ENCODE data around the gene BPIFA2.
"Not testable (repeated sequence)": the region's sequence is repeated elsewhere in the genome, so short reads cannot be mapped to it uniquely, and the experiment has no call there.

Gene BPIFA2

DNA sequence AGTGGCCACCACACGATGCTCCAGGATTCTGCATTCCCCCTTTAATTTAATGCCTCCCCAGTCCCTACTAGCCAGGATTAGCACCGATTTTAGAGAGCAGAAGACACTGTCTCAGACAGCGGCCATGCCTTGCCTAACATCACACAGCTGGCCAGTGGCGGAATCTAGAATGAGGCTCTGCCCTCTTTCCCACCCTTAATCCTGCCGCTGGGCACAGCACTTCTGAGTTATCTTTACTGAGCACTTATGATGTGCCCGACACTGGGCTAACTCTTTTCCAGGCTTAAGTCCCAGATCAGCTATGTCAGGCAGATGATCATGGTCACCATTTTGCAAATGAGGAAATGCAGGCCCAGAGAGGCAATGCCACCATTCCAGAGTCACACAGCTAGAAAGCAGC lies 5.6 kb upstream of the BPIFA2 start:
- DNase-seq, result no peak

DNA sequence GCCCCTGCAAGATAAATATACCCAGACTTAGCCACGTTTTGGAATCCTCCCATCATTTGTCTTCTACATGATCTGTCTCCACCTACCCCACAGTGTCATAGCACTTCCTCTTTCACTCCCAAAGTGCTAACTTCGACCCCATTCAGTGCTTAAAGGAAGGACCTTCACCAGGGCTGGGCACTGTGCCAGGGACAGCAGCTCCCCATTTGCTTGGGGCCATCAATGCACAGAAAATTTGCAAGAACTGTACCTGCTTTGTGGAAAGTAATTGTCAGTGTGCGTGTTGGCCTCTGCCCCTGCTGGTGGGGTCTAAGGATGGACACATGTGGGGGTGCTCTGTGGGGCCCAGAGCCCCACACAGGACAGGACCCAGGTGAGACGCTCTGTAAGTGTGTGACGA lies 5.2 kb upstream of the BPIFA2 start:
- no peak for DNase-seq

DNA sequence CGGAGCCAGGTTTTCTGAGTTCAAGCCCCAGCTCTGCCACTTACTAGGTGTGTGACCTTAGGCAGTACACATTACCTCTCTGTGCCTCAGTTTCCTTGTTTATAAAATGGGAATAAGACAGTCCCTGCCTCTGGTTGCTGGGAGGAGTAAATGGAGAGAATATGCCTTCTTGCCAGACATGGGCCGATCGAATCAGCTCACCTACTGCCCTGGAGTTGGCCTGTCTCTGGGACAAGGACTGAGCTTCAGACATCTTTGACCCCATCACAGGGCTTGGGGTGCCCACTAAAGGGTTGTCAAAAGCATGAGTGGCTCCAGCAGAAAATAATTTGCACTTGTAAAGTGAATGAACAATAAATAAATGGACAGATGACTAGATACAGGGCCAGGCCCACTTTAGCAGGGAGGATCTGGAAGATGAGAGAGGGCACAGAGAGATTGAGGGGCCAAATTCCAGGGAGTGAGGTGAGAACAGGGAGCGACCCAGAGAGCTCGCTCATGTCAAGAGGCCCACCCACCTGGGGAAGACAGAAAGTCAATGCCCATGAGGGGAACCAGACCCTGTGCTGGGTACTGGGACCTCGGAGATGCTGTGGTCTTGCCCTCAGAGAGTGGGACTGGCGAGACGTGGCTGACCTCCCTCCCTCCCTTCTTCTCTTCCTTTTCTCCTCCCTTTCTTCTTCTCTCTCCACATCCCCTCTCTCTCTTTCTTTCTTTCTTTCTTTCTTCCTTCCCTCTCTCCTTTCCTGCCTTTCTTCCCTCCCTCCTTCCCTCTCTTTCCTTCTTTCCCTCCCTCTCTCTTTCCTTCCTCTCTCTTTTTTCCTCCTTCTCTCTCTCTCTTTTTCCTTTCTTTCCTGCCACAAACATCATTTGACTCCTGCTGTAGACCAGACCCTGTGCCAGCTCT lies 3.9 kb upstream of the BPIFA2 start:
- DNase-seq, result no peak

DNA sequence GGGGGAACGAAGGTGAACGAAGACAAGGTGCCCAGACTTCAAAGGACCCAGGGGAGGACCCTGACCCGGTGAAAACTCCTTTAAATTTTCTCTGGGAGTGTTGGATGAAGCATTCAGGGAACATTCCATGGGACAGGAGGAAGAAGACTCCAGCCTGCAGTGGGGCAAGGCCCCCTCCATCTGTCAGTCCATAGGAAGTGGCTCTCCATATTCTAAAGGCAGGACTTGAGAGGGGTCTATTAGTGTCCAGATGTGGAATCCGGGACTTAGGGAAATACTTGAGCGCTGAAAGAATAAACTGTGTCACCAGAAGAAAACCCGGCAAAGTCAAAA lies 3.2 kb upstream of the BPIFA2 start:
- DNase-seq, result no peak

DNA sequence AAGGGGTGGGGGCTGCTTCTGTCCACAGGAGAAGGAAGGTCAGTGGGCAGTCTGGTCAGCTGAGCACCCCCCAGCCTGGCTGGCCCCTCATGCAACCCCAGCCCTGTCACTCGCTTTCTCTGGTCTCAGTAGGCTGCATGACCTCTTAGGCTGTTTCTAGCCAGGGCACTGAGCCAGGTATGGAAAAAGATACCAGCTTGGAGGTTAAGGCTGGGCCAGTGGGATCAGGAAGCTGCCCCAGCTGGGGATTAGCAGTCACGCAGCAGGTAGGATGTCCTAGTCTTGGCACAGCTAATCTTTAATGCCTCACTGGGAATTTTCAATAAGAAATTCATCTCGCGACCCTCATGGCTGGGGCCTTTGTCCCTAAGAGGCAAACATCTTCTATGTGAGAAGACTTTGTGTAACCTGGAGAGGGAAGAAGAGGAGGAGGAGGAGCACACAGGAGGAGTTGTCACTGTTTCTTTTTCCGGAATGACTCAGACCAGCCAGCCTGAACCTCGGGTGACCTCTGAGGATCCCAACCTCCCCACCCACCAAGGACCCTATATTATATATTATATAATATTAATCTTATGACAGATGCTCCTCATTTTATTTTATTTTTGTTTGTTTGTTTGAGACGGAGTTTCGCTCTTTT lies 2.4 kb upstream of the BPIFA2 start:
- DNase-seq, result no peak

DNA sequence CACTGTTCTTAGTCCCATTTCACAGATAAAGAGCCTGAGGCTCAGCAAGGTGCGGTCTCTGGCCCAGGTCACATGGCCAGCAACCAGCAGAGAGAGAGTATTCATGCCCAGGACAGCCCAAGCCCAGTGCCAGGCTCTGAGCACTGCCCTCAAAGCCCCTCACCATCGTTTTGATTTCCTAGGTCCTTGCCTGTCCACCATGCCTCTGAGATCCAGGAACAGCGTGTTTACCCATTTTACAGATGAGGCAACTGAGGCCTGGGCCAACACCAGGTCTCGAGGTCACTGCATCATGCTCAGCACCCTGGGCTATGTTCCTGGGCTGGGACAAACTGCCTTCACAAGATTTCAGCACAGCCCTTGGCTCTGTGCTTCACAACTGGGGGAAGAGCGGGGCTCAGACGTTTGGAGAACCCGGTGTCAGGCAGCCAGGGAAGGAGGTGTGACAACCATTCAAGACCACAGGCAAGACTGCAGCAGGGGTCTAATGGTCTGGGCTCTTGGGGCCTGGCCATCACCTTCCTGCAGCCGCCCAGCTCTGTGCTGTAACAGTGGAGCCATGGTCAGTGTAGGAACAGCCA lies 1.3 kb upstream of the BPIFA2 start:
- no peak for DNase-seq

DNA sequence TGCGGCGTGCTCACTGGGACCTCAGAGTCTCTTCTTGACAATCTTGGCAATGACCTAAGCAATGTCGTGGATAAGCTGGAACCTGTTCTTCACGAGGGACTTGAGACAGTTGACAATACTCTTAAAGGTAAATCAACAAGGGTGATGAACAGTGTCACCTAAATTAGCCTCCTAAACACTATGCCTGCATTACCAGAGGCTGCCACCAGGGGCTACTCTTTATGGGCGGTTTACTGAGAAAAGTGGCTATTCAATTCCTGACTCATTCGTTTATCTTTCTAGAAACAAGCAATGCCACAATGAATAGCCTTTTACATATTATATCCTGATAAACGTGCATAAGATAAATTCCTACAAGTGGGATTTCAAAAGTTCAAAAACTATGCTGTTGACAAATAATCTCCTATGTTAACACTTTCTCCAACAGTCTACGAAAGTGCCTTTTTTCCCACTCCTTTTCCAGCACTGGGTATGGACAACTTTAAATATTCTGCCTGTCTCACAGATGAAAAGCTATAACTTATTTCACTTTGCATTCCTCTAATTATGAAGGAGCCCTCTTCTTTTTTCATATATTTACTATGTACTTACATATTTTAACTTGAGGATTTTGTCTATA lies 1.3 kb downstream of the BPIFA2 start:
- no peak for DNase-seq

DNA sequence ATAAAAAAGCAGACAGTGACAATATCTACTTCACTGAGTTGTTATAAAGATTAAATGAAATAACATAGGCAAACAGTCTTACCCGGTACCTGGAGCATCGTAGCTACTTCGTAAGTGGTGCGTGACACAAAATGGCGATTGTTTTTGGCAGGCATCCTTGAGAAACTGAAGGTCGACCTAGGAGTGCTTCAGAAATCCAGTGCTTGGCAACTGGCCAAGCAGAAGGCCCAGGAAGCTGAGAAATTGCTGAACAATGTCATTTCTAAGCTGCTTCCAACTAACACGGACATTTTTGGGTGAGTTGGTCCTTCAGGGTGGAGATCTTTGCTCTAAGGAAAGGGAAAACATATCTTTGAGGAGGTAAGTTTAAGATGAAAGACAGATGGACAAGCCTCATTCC lies 4.8 kb downstream of the BPIFA2 start:
- DNase-seq, result no peak

DNA sequence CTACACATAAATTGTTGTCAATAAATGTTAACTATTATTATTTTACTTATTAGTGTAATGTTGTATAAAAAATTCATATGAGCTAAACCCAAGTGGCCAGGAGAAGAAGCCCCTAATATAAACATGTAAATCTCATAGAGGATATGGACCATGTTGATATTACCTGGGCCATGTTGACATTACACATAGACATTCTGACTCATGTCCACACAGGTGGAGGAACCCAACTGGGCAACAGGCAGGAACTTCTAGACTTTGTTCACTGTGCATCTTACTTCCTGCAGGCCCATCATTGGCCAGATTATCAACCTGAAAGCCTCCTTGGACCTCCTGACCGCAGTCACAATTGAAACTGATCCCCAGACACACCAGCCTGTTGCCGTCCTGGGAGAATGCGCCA lies 7.2 kb downstream of the BPIFA2 start:
- DNase-seq, result no peak

DNA sequence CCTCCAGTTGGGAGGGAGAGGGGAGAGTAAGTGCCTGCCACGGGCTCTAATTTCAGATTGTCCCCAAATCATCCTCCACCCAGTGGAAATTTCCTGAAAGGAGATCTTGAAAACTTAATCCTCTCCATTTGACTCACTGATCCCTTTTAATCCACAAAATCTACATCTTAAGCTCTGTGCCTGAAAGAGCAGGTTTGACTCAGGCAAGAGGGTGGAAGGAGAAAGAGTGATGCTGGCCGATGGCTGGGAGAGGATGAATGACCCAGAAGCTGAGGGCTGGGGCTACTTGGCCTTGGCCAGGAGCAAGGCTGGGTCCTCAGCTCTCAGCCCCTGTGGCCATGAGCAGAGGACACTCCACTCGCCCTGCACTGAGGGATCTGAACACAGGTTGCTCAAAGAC lies 8.1 kb downstream of the BPIFA2 start:
- DNase-seq, result no peak

DNA sequence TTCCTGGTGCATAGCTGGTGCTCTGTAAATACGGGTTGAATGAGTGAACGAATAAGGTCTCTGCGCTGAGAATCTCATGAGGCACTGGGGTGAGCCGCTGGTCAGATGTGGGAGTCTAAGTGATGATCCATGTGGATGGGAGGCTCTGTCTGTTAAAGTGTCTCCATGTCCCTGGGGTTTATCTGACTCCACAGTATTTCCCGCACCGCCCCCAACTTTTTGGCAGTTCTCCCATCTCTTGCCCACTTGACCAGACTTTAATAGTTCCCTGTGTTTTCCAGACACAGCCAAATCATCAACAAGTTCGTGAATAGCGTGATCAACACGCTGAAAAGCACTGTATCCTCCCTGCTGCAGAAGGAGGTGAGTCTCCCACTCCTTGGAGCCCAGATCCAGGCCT lies 9.9 kb downstream of the BPIFA2 start:
- no peak for DNase-seq

DNA sequence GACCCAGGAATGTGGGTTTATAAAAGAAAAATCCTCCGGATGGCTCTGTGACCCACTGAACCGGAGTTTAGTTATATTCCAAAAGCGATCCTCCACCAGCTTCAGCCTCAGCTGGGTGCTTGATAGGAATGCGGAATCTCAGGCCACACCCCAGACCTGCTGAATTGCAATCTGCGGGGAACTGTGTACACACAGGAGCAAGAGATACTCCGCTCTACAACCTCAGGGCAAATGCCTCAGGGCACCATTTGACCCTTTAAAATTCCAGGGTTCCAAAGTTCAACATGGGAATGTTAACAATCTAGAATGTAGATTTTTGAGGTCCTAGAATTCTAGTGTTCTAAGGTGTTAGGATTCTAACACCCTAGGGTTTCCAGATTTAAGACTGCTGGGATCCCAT lies 10.8 kb downstream of the BPIFA2 start:
- DNase-seq, result no peak

DNA sequence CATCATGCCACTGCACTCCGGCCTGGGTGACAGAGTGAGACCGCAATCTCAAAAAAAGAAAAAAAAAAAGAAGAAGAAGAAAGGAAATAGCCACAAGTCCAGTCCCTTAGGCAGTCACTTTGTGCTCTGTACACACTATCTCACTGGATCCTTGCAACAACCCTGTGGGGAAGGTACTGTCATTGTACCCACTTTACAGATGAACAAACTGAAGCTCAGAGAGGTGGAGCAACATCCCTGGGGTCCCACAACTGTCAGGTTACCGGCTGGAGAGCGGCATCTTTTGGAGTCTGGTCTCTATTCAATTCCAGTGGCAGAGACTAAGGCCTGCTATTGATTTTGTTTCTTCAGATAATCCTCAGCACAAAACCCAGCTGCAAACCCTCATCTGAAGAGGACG lies 12.2 kb downstream of the BPIFA2 start:
- DNase-seq, result no peak

DNA sequence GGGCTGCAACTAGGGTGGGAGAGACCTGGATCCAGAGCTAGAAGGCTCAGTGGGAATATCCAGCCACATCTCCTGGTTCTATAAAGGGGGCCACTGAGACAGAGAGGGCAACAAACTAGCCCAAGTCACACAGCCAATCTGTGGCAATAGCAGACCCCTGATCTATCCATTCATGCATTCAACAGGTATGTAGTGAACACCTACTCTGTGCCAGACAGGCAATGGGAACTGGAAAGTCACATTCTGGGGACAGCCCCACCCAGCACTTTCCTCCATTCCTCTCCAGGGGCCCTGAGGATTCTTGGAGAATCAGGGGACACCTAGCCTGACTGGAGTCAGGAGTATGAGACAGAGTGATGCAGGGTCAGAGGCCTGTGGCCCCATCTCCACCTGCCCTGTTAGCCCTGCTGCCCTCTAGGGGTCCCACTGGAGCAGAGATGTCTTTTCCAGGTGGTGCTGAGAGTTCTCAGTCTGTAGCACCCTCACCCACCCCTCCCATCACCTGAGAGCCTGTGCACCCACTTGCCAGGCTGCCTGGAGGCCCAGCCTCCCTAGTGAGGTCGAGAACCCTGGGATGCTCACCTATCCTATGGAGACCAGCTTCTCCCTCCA lies 13.6 kb downstream of the BPIFA2 start:
- DNase-seq, result no peak

DNA sequence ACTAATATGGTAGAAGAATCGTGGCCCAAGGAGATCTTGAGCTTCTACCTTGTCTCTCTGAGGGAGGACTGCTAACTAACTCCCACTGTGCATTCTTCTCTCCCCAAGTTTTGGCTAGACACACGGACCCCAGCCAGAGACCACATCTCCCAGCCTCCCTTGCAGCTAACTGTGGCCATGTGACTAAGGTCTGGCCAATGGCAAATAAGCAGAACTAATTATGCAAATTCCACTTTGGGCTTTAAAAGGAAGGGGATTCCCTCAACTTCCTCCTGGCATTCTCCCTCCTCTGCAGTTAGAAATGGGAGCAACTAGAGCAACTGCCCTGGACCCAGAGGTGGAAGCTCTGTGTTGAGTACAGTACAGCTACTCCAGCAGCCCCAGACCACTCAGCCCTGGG lies 15.4 kb downstream of the BPIFA2 start:
- DNase-seq, result no peak

DNA sequence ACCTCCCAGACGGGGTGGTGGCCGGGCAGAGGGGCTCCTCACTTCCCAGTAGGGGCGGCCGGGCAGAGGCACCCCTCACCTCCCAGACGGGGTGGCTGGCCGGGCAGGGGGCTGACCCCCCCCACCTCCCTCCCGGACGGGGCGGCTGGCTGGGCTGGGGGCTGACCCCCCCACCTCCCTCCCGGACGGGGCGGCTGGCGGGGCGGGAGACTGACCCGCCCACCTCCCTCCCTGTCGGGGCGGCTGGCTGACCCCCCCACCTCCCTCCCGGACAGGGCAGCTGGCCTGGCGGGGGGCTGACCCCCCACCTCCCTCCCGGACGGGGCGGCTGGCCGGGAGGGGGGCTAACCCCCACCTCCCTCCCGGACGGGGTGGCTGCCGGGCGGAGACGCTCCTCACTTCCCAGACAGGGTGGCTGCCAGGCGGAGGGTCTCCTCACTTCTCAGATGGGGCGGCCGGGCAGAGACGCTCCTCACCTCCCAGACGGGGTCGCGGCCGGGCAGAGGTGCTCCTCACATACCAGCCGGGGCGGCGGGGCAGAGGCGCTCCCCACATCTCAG lies 17.2 kb downstream of the BPIFA2 start:
- not testable (repeated sequence) for DNase-seq

DNA sequence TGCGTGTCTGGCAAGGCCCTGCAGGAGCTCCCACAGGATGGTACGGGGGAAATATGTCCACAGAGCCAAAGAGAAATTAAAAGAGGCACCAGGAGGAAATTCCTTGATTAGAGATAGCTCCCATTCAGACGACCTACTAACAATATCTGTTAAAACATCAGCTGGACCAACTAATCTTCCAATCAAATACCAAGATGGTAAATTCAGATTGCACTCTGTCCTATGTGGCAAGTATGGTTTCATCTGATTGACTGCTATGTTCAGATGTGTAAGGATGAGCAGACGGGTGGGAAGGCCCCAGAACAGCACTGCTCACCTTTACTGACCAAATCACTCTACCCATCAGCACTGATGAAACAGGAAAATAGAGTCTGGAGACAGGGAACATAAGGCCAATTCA lies 19.5 kb downstream of the BPIFA2 start:
- DNase-seq, result no peak

DNA sequence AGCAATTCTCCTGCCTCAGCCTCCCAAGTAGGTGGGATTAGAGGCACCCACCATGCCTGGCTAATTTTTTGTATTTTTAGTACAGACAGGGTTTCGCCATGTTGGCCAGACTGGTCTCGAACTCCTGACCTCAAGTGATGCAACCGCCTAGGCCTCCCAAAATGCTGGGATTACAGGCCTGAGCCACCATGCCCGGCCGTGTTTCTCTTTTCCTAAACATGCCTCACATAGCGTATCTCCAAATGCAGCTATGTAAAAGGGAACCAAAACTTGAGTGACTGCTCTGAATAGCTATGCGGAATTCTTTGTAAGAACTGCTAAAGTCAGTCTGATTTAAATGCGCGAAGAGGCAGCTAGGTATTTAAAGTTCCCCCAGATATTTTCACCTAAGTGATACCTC lies 20.5 kb downstream of the BPIFA2 start:
- no peak for DNase-seq

DNA sequence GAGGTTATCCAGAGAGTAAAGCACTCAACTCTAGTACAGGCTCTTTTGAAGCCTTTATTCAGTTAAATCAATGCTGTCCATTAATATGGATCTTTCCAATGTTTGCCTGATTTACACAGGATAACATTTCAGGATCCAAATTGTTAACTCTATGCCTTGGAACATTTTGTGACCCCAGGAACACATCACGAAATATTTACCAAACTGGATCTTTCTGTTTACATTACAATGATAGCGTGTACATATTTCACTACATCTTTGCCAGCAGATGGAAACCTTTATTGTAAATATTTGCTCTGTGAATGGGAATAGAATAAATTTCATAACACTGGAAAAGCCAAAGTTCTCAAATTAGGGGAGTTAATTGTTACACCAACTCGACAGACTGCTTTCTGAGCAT lies 23.5 kb downstream of the BPIFA2 start:
- no peak for DNase-seq

DNA sequence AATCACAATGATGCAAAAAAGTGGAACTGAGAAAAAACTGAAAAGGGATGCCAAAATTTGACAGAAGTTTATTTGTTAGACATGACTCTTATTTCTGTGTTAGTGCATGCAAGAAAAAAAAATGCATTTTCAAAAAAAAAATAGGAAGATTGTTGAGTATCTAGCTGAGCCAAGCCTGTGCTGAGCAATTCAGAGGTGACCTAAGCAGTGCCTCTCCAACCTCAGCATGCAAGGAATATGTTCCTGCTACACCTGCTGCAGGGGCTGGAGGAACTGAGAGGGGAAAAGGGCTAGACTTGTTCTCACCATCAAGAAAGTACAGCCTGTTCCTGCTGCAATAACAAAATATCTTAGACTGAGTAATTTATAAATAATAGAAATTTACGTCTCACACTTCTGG lies 24.0 kb downstream of the BPIFA2 start:
- DNase-seq, result no peak

DNA sequence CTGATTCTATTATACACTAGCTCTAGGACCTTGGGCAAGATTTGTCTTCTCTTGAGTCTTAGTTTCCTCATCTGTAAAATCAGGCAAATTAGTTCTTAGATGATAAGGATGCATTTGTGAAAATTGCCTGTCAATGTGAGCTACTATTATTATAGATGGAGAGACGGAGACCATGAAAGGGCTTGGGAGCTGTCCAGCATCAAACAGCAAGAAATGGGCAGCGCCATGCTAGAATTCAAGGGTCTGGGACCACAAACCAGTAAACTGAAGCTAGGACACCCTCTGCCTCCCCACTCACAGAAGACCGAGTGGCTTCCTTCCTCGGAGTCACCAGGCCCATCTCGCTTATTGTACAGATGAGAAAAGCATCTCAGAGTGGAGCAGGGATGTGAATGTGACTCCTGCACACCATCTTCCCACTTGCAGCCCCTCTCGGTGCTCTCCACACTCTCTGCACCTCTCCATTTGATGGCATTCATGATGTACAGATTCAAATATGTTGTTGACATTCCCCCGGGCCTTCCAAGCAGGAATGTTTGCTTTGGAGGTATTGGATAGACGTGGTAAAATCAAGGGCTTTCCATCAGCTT lies 25.0 kb downstream of the BPIFA2 start:
- DNase-seq, result no peak

DNA sequence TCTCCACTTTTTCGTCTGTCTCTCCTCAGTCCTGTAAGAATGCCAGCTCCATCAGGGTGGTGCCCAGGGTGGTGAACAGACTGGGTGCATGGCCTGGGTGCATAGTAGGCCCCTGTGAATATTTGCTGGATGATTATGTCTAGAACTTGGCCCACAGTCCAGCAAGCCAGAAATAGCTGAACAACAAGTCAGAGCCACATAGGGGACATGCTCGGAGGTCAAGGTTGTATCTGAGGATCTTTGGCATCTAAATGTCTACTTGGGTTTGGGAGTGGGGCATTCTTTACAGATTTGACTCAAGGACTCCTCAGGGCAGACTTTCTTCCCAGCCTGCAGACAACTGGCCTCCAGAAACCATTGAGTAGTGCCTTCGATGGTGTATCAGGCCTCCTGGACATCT lies 31.1 kb downstream of the BPIFA2 start:
- DNase-seq, result no peak

DNA sequence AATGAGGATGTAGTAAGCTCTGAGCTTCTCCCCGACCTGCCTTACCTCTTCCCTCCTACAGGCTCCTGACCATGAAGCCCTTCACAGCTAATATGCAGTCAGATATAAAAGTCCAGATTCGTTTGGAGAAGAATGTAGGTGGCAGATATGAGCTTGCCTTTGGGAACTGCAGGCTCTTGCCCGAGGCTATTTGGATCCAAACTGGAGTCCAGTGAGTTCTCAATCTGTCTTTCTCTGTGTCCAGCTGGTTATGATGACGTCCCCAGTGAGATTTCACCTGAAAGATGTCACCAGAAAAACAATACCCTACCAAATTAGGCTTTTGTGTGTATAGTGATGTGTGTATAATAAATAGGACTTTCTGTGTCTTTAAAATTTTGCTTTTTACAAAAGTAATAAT lies 34.5 kb downstream of the BPIFA2 start:
- no peak for DNase-seq

All from activated CD4-positive, alpha-beta T cell treated with anti-CD3 and anti-CD28 coated beads for 1 hour (primary cell).